Choroid plexus epithelial cell (primary cell): ENCODE measurements around the gene CALB2.
A peak's percentile ranks its signal among the peaks of the same experiment; 100 is the strongest.

Experiments
- DNase-seq: peaks from one replicate; pipeline ENCODE4 v3.0.0-alpha.2; 2010; ENCODE audit warnings: low read depth
- H3K4me3 ChIP-seq: 2 replicates; pipeline ENCODE4 v1.5.1; 2011; ENCODE audit warnings: low read depth, mild to moderate bottlenecking, control low read depth, low read length, moderate library complexity
- CTCF ChIP-seq: conservative IDR thresholded peaks from 2 replicates; pipeline ENCODE4 v1.5.1; 2011; ENCODE audit warnings: low read depth, mild to moderate bottlenecking, control low read depth, inconsistent platforms, low read length, moderate library complexity

The CALB2 gene

GRCh38 chr16:71371237-71371636 lies 12.7 kb downstream of the CALB2 start:
- no peak for DNase-seq
- no peak for TF ChIP-seq CTCF
- no peak overlapping the region for H3K4me3 ChIP-seq

- H3K4me3 ChIP-seq, result no peak overlapping the region
- DNase-seq, result peak; percentile 79
Measured at GRCh38 chr16:71373073-71373472, 14.6 kb downstream of the CALB2 start.

GRCh38 chr16:71376465-71377157 lies 18.1 kb downstream of the CALB2 start:
- DNase-seq, result no peak
- no peak for TF ChIP-seq CTCF
- no peak overlapping the region for H3K4me3 ChIP-seq

More at GRCh38 chr16:71373073-71373472, 14.6 kb downstream of the CALB2 start:
- no peak for TF ChIP-seq CTCF

- TF ChIP-seq CTCF, result no peak
- no peak for DNase-seq
- no peak overlapping the region for H3K4me3 ChIP-seq
Measured at GRCh38 chr16:71379711-71380110, 21.2 kb downstream of the CALB2 start.

- H3K4me3 ChIP-seq, result no peak overlapping the region
- TF ChIP-seq CTCF, result no peak
- no peak for DNase-seq
Measured at GRCh38 chr16:71380831-71381230, 22.3 kb downstream of the CALB2 start.

GRCh38 chr16:71383054-71383773 lies 24.7 kb downstream of the CALB2 start:
- DNase-seq, result peak; percentile 24
- TF ChIP-seq CTCF, result no peak
- no peak overlapping the region for H3K4me3 ChIP-seq

GRCh38 chr16:71384073-71384724 lies 25.7 kb downstream of the CALB2 start:
- H3K4me3 ChIP-seq, result no peak overlapping the region
- no peak for TF ChIP-seq CTCF
- no peak for DNase-seq
